ENCODE measurements around the gene ARMS2.

ARMS2 gene, protein sequence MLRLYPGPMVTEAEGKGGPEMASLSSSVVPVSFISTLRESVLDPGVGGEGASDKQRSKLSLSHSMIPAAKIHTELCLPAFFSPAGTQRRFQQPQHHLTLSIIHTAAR

DNA sequence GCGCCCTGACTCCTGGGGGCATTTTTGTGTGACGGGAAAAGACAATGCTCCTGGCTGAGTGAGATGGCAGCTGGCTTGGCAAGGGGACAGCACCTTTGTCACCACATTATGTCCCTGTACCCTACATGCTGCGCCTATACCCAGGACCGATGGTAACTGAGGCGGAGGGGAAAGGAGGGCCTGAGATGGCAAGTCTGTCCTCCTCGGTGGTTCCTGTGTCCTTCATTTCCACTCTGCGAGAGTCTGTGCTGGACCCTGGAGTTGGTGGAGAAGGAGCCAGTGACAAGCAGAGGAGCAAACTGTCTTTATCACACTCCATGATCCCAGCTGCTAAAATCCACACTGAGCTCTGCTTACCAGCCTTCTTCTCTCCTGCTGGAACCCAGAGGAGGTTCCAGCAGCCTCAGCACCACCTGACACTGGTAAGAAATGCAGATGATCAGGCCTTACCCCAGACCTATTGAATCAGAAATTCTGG, at the start of gene ARMS2:
ARMS2 (plus strand) TSS at position 51 of the 478 bp plus-strand sequence; CDS start at position 126, 75 bp downstream.
- no peak for DNase-seq

DNA sequence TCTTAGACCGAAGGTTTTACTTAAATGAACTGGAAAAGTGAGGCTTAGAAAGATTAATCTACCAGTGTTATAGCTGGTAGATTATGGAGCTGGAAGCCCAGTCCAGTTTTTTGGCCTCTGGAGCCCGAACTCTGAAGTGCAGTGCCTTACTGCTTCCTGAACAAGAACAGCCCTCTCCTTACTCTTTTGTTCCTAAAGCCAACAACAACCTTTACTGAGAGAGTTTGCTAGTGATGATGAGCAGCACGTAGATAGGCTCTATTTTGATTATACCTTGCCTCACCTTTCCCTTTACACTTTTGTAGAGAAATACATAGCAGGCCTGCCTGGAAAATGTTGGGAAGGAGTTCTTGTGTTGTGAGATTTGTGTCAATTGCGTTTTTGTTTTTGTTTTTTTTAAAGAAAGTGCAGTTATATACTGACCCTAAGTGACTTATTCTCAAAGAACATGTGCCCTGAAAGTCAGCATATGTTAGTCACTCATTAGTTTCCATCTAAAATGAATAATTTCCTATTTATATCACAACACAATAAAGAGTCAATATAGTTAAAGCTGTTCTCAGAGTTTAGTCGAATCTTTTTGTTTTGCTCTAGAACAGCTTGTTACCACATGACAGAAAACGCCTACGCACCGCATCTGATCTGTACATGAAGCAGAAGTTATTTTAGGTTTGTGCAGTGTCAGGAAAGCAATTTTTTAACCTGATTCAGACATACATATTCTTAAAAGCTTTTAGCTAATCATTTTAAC, 46.9 kb upstream of the ARMS2 start:
- DNase-seq = peak; percentile 23 to 68

DNA sequence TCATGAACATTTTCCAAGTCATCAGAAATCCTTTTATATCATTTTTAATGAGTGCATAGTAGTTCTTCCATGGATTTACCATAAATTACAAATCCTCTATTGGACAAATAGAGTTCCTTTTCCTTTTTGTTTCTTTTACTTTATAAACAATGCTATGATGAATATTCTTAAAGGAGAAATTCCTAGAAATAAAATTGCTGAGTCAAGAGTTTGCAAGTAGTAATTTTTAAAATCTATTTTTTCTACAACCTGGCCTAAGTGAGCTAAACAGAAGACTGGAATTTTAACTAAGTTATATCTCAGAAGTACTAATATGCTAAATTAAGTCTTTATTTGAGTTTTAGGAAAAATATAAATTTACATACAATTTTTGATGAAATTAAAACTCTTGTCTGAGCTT, 41.1 kb upstream of the ARMS2 start:
- no peak for DNase-seq

DNA sequence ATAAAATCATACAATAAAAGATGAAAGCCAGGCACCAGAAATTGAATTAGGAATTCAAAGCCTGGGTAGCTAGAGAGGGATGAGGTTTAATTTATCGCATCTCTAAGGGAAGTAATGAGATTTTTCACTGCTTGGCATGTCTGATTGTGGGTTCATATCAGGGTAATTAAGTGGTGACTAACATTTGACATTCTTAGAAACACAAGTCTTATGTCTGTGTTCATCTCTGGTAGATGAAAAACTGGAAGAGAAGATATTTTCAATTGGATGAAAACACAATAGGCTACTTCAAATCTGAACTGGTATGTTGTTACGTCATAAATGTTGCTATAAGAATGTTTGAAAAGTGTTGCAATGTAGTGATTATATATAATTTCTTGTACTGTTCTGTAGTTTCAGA, 36.8 kb upstream of the ARMS2 start:
- DNase-seq = no peak

DNA sequence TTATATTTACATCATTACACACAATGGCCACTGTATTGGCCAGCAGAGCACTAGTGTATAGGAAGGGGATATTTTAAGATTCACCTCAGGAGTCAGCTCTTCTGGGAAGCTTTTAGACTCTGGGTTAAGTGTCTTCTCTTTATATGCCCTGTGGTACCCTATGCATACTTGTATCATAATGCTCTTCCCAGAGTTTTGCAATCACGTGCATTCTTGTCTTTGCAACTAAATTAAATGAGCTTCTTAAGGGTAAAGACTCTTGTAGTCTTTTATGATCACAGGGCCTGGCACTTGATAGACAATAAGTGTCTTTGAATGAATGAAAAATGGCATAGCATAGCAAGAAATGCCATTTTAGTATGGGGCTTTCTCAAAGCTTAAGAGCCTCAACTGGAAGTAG, 35.4 kb upstream of the ARMS2 start:
- DNase-seq = no peak

DNA sequence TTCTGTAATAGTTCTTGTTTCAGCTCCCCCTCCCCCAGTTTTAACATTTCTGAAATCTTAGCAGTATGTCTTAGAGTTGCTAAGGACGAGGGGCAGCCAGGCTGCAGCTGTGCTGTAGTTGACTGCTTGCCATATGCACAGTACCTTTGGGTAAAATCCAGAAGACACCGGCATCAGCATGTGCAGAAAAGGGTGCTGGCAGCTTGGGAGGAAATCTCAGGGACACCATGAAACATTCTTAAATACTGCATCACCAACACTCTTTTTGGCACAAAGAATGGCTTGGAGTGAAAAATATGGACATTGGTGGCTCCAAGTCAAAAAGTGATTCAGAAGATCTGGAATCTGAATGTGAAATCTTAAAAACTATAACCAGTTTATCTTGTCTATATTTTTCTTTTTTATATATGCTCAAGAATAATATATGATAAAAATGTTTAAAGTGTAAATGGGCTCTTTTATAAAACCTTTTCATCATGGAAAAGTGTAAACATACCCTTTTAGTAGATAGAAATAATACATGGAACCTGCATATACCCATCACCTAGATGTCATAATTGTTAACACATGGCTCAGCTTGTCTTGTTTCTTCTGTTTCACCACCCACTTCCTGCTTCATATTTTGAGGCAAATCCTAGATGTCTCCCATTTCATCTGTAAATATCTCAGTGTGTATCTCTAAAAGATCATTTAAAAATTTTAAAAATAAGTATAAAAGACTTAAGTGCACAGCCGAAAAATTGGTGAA, 34.4 kb upstream of the ARMS2 start:
- DNase-seq = no peak

DNA sequence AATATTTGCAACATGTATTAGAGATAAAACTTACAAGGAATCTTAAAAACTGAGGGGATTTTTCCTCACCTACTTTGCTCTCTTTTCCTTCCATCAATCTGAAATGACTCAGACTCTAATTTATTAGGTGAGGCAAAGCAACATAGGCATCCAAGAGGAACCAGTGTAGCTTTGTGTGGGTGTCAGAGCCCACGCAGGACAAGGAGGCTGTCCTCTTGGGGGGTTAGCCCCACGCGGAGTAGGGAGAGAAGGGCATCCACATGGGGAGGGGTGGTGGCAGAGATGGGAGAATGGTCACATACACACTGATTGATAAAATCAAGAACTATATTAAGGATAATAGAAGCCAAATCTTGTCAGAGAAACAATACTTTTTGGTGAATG, 33.8 kb upstream of the ARMS2 start:
- no peak for DNase-seq

DNA sequence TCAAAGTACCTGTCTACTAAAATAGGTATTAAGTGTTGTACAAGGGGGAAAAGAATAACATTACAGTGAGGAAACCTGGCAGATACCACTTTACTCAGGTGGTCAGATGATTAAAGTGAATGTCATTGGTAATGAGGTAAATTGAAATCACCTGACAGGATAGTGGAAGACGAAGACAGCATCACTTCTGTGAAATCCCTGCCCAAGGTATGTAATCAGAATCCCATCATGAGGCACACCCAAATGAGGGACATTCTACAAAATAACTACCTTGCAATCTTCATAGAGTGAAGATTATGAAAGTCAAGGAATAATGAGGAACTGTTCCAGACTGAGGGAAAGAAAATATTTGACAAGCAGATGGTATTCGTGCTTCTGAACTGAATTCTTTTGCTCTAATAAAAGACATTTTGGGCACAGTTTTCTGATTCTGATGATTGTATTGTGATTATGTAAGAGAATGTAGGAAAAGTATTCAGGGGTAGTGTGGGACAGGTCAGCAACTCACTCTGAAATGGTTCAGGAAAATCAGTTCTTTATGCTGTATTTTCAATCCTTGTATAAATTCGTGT, 33.3 kb upstream of the ARMS2 start:
- DNase-seq = no peak

DNA sequence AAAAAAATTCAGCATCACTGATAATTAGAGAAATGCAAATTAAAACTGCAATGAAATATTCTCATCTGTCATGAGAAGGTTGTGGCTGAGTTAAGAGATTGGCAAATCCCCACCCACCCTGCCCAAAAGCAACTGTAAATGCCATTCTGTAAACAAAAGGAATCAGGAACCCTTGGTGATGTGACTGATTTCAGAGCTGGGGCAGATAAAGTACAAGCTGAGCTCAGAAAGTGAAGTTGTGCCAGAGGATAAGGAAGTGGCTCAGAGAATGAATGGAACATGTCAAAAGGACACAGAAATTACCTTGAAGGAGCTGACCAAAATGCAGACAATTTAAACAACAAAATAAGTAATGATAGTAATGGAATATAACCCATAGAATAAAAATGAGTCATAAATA, 32.7 kb upstream of the ARMS2 start:
- DNase-seq = no peak

DNA sequence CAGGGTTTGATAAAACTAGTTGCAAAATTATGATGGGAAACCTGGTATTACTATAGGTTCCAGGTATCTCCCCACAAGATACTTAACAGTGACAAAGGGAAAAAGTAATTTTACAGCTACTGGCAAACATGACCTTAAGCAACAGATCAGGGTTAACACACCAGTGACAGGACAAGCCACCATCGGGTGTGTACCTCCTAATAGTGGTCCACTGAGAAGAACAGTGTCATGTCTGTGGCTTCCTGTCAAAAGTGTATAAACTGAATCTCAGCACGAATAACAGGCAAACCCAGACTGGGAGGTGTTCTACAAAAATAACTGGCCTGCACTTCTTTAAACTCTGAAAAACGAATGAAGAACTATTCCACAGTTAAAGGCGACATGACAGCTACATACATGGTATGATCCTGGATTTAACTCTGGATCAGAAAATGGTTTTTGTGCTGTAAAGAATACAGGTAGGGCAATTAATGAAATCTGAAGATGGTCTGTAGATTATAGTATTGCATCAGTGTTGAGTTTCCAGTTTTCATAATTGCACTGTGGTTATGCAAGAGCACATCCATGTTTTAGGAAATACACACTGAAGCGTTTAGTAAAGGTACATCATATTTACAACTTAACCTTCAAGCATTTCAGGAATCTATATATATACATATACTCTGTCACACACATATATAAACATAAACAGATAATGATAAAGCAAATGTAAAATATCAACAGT, 32.0 kb upstream of the ARMS2 start:
- no peak for DNase-seq

DNA sequence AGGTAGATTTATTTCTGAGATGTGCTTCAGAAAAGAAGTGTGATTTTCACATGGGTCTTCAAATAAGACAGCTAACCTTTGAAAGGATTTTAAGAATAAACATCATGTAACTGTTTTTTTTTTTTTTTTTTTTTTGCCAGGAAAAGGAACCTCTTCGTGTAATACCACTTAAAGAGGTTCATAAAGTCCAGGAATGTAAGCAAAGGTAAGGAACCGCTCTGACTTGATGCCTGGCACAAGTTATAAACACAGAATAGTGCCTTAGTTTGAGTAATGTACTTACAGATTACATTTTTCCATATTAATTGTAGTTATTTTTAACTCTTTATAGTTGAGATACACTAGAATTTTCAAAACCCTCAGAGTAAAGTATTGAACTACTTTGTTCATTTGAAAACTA, 30.4 kb upstream of the ARMS2 start:
- no peak for DNase-seq

DNA sequence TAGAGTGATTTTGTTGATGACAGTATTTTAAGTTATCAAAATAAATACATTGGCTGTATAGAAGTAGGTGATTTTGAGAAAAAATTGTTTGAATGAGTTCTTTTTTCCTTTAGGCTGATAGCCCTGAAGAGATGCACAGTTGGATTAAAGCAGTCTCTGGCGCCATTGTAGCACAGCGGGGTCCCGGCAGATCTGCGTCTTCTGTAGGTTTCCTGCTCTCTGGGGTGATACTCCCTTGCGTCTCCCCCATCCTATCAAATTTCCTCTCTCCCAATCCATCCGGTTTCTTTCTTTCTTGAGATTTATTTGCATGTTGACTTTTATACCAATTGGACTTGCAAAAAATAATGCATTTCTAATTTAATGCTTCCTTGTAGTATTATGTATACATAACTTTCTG, 27.6 kb upstream of the ARMS2 start:
- no peak for DNase-seq

DNA sequence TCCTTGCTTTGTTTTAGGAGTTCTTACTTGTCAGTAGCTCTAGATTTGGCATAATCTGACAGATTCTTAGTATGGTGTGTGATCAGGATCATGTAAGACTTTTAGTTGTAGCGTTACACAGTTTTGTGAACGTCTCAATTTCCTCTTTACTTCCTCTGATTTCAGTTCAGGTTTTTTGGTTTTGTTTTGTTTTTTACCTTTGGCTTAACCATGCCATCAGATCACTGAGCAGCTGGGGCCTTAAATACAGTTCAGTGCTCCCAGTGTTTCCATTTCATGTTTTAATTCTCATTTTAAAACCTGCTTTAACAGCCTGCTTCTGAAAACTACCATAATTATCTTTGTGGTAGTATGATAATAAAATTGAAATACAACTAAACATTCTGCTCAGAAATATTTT, 27.2 kb upstream of the ARMS2 start:
- no peak for DNase-seq

DNA sequence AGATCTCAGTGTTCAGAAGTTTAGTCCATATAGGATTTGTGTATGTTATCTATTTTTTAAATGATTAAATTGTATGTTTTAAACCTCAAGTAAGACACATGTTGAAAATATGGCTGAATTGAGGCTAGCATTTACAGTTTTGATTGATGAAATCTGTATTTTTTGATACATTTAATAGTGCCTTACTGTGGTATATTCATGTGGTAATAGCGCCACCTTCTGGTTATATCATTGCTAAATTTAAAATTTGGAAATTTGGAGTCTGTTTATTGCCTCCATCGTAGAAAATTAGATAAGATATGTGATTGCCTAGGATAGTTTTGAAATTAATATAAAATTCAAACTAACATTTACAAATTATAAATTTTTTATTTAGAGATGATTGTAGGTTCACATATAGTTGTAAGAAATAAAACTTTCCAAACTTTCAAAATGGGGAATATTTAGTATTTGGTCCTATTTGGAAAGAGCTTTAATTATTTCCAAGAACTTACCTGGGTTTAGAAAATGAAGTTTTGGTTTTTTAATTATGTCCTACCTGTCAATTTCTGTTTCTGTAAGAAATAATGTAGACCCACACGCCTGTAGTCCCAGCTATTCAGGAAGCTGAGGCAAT, 19.1 kb upstream of the ARMS2 start:
- DNase-seq = no peak

DNA sequence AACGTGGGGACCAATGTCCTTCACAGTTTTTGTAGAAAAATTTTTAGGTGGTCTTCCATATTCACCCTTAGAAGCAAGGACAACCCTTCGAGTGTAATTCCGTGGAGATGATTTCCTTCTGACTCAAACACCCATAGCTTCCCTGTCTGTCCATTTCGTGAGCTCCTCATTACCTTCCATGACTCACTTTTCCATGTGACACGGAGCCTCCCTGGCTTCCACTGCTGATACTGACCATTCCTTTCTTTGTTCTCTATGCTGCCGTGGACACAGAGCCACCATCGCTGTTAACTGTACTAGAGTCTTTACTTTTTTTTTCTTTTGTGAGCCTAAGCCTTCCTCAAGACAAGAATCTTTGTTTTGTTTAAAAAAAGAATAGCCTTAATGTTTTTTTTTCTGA, 12.5 kb upstream of the ARMS2 start:
- no peak for DNase-seq

DNA sequence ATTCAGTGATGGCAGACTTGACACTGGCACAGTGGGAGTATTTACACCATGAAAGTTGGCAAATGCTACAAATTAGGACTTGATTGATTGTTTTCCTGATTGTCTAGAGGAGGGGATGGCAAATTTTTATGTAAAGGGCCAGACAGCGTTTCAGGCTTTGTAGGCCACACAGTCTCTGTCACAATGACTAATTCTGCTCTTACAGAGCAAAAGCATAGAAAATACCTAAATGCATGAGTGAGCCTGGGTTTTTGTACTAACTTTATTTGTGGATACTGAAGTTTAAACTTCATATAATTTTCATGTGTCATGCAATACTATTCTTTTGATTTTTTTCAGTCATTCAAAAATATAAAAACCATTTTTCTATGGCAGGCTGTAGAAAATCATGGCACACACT, 9.0 kb upstream of the ARMS2 start:
- no peak for DNase-seq

DNA sequence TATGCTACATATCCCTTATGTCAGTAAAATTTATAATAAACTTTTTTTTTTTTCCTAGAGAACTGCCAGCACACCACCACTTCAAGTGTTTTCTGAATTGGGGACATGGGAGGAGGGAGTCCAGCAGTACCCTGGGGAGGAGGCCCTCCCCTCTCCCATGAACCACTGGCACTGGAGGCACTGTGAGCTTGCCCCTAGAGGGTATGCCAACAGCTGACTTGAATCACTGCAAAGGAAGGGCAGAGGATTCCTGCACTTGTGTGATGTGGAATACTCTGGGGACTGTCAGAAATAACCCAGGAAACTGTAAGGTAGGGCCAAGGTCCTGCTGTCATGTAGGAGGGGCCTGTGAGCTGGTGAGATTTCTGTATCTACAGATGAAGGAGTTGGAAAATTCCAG, 8.5 kb upstream of the ARMS2 start:
- DNase-seq = no peak

DNA sequence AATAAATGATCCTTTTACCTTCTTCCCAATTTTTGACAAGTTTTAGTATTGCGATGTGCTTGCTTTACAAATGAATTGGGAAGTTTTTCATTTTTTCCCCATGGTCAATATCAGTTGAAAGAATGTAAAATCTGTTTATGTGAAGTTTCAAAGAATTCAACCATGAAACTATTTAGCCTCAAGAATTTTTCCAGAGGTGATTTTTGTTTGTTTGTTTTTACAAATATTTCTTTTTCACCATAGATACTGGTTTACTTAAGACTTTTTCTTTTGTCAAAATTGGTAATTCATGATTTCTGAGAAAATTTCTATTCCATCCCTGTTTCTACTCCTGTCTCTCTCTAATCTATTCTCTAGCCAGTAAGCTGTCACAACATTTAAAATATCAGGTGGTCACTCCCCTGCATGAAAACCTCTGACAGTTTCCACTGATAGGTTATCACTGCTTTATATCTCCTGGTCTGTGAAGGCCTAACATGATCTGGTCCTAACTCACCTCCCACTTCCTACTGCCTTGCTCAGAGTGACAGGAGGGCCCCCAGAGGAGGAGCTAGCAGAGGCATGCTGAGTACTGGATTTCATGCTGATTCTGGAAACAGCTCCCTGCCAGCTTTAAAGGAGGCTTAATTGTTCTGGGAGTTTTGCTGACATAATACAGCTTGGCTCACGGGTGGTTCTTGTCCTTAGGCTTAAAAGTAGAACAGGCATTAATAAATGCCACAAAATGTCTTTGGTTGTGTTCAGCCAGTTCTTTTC, 7.6 kb upstream of the ARMS2 start:
- no peak for DNase-seq

DNA sequence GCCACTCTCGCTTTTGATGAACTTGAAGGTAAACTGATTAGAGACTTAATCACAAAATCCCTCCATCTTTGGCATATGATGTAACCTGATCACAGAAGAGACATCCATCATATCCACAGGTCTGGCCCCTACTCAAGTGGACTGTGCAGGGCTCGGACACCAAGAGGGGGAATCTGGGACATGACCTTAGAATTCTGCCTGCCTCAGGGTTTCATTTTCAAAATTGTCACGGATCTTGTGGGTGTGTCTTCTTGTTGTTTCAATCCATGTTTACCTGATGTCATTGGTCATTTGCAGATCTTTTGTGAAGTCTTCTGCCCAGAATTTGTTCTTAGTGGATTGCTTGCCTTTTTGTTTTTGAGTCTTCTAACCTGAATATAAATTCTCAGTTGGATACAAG, 5.9 kb upstream of the ARMS2 start:
- DNase-seq = no peak

DNA sequence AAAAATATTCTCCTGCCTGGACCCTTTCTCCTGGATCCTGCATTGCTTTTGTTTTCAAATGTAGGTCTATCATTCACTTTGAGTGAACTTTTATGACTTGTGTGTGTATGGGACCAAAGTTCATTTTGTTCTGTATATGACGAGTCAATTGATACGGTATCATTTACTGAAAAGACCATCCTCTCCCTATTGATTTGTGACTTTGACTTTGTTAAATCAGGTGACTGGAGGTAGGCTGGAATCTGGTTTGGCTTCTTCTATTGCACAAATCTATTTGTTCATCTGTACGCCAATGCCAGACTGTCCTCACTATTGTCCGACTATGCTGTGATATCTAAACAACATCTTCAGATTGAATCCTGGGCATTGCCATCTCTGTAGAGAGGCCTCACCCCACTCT, 5.3 kb upstream of the ARMS2 start:
- DNase-seq = no peak

DNA sequence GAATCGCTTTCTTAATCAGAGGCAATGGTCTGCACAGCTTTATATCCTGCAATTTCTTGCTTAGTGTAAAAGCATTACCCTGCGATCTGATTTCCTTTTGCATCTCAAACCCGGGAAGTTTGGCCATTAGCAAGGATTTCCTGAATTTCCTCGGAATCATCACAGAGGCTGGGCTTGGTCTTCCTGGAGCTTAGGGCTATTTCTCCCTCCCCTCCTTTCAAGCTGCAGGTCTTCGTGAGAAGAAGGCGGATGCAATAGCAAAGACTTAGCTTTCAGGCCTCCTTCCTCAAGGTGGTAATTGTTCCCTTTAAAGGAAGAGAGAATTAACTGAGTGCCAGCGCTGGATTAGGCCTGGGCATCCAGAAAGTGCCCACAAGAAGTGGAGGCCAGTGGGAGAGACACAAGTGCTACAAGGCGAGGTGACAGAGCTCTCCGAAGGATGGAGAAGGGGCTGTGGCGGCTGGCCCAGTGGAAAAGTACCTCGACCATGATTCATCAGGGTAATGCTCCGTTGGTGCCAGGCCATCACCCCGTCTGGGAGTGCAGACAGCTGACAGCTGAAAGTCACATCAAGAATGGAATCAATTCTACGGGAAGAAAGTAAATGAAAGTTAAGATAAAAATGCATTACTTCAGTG, 4.0 kb upstream of the ARMS2 start:
- no peak for DNase-seq

DNA sequence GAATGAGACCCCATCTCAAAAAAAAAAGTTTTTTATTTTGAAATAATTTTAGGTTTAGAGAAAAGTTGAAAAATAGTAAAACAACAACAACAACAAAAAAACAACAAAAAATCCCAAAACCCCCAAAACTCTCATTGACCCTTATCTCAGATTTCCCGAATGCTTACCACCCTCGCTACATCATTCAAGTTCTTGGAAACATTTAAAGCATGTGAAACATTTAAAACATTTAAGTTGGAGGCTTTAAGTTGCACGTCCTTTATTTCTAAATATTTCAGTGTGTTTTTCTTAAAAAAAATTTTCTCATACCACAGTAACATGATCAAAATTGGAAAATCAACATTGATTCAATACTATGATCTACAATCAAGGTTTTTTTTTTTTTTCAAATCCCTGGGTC, 382 bp upstream of the ARMS2 start:
- no peak for DNase-seq
